HEK293T (cell line): ENCODE results near the gene VSTM2L.

Experiments used
- BHLHE40 ChIP-seq: fragments of 450-650 bp; IDR thresholded peaks from 2 replicates; pipeline ENCODE4 v1.6.1; 2016; ENCODE audit warnings: mild to moderate bottlenecking, moderate library complexity, borderline replicate concordance
- FOXA1 ChIP-seq: fragments of 450-650 bp; IDR thresholded peaks from 2 replicates; pipeline ENCODE4 v1.6.1; 2016; ENCODE audit warnings: mild to moderate bottlenecking
- FOXK2 ChIP-seq: fragments of 450-650 bp; IDR thresholded peaks from 2 replicates; pipeline ENCODE4 v1.6.1; 2016; ENCODE audit warnings: mild to moderate bottlenecking
- FOXM1 ChIP-seq: fragments of 450-650 bp; IDR thresholded peaks from 2 replicates; pipeline ENCODE4 v1.6.1; 2017; ENCODE audit warnings: mild to moderate bottlenecking, borderline replicate concordance
- L3MBTL2 ChIP-seq: fragments of 450-650 bp; conservative IDR thresholded peaks from 2 replicates; pipeline ENCODE4 v1.6.1; 2016; ENCODE audit warnings: mild to moderate bottlenecking
- SP1 ChIP-seq: fragments of 450-650 bp; IDR thresholded peaks from 2 replicates; pipeline ENCODE4 v1.6.1; 2017
- ZNF384 ChIP-seq: fragments of 450-650 bp; IDR thresholded peaks from 2 replicates; pipeline ENCODE4 v1.6.1; 2016

DNA sequence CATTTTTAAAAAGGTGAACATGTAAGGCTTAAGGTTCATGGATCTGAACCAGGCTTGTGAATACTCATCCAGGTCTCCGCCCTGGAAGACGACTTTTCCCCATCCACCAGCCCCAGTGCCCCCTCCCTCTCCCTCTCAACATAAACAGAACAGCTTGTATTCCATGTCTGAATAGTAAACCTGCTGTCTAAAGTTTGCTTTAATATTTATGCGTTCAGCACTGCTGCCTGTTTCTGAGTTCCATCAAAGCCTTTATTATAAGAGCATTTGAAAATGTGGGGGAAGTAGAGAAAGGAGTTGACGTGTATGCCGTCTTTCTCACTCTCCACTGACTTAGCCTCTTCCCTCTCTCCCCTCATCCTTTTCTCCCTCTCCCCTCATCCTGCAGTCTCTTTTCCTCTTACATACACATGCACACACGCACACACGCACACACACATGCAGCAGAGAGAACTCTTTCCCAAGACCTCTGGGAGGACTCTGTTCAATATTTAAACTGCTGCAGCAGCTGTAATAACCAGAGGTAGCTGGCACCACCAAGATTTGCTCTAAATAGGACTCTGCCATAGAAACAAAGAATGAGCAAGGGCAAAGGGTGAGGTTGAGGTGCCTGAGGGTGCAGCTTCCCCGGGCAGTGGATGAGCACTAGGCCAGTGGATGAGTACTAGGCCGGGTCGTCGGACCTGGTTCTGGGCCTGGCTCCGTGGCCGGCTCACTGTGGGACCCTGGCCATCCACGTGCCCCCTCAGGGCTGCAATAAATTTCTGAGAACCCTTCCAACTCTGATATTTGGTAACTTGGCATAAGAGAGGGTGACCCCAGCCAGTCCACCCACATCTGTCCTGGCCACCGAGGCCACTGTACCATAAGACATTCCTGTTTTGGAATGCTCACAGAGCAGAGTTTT lies 35.4 kb upstream of the VSTM2L start:
- no peak for TF ChIP-seq L3MBTL2
- TF ChIP-seq SP1 = no peak
- no peak for TF ChIP-seq FOXK2
- no peak for TF ChIP-seq ZNF384
- TF ChIP-seq FOXM1 = no peak
- no peak for TF ChIP-seq BHLHE40
- no peak for TF ChIP-seq FOXA1
